B cell (primary cell): ENCODE results near the gene TCHHL1. TPM values are rescaled to one million over a fixed set of nuclear protein-coding genes. Genes with fewer than 3 reads are reported as not detected.

Experiments
- ATAC-seq: fragments of 200-7000 bp; cut with Tn5 transposase; one replicate; pipeline ENCODE4 v1.10.0; 2021; ENCODE audit warnings: low read depth, mild to moderate bottlenecking, moderate number of reproducible peaks, moderate library complexity
- CTCF ChIA-PET: fragments of 350-600 bp; sonication (Branson Sonifier 250); formaldehyde crosslinking; loops from one replicate; lab custom pipeline; 2021; ENCODE audit warnings: antibody characterized with exemption, inconsistent platforms; lab: Charles Lee
- POLR2A ChIA-PET: fragments of 350-600 bp; sonication (Branson Sonifier 250); formaldehyde crosslinking; loops from one replicate; lab custom pipeline; 2021; ENCODE audit warnings: antibody characterized with exemption; lab: Charles Lee
- DNase-seq: peaks from one replicate; pipeline ENCODE4 v3.0.0; 2013
- H2AFZ ChIP-seq: 2 replicates; pipeline ENCODE4 v1.6.1; 2012; ENCODE audit warnings: mild to moderate bottlenecking, low read depth, low read length; ENCODE audit not compliant: insufficient read depth, poor library complexity, severe bottlenecking
- H3K27ac ChIP-seq, 2 donors: 1 replicate in 1 of 2; 2 replicates in 1 of 2; pipeline ENCODE4 v1.5.1; 2012 to 2013; ENCODE audit warnings: low read length in 2 of 2, mild to moderate bottlenecking in 2 of 2, moderate library complexity in 1 of 2
- H3K27me3 ChIP-seq, 4 experiments: fragments of 200-600 bp in 1 of 4; sonication (generic) in 1 of 4; replicated peaks in 1 of 4; 1 replicate in 2 of 4; 2 replicates in 2 of 4; pipeline versions ENCODE4 v1.6.1 to v1.7.0; 2013 to 2016; ENCODE audit warnings: low read length in 3 of 4, mild to moderate bottlenecking in 2 of 4, mixed read lengths in 1 of 4, moderate library complexity in 1 of 4; ENCODE audit not compliant: insufficient read depth in 4 of 4, control insufficient read depth in 3 of 4; ENCODE audit errors: control extremely low read depth in 1 of 4
- H3K36me3 ChIP-seq, 2 experiments: replicated peaks in 1 of 2; 1 replicate in 1 of 2; 2 replicates in 1 of 2; pipeline versions ENCODE4 v1.6.1 to v1.7.1; 2013; ENCODE audit warnings: low read length in 1 of 2; ENCODE audit not compliant: insufficient read depth in 2 of 2, control insufficient read depth in 1 of 2; ENCODE audit errors: control extremely low read depth in 1 of 2, extremely low read depth in 1 of 2
- H3K4me1 ChIP-seq, 2 donors: fragments of 200-600 bp in 1 of 2; sonication (generic) in 1 of 2; 1 replicate in 1 of 2; 2 replicates in 1 of 2; pipeline versions ENCODE4 v1.5.1 to v1.6.1; 2013 to 2017; ENCODE audit warnings: low read length in 2 of 2; ENCODE audit not compliant: control insufficient read depth in 2 of 2, insufficient read depth in 2 of 2
- H3K4me2 ChIP-seq: replicated peaks from 2 replicates; pipeline ENCODE3; 2012; ENCODE audit warnings: mild to moderate bottlenecking, low read depth, low read length; ENCODE audit not compliant: poor library complexity, severe bottlenecking
- H3K4me3 ChIP-seq, 5 experiments: fragments of 200-600 bp in 1 of 5; sonication (generic) in 1 of 5; 1 replicate in 3 of 5; 2 replicates in 2 of 5; pipeline versions ENCODE4 v1.5.1 to v1.7.0; 2011 to 2016; ENCODE audit warnings: low read length in 4 of 5, mild to moderate bottlenecking in 4 of 5, low read depth in 2 of 5, control low read depth in 1 of 5, moderate library complexity in 1 of 5; ENCODE audit not compliant: insufficient read depth in 1 of 5; ENCODE audit errors: control extremely low read depth in 1 of 5, extremely low read depth in 1 of 5
- H3K79me2 ChIP-seq: fragments of 200-600 bp; sonication (generic); one replicate; pipeline ENCODE4 v1.6.0; 2016; ENCODE audit warnings: low read length; ENCODE audit not compliant: control insufficient read depth, insufficient read depth
- H3K9ac ChIP-seq: fragments of 200-600 bp; sonication (generic); 2 replicates; pipeline ENCODE4 v1.6.1; 2017; ENCODE audit warnings: mild to moderate bottlenecking, low read length, moderate library complexity
- H3K9me3 ChIP-seq, 3 donors: one replicate each; pipeline versions ENCODE4 v1.6.1 to v1.7.1; 2013; ENCODE audit warnings: low read length in 2 of 3; ENCODE audit not compliant: control insufficient read depth in 2 of 3, insufficient read depth in 1 of 3; ENCODE audit errors: control extremely low read depth in 1 of 3
- H4K20me1 ChIP-seq: 2 replicates; pipeline ENCODE4 v1.6.0; 2012; ENCODE audit warnings: mild to moderate bottlenecking, low read length; ENCODE audit not compliant: insufficient read depth, control insufficient read depth, poor library complexity, severe bottlenecking
- H3K27ac Mint-ChIP-seq: one replicate; pipeline ENCODE4 v1.8.0; 2021; ENCODE audit warnings: mixed read lengths
- H3K27me3 Mint-ChIP-seq: one replicate; pipeline ENCODE4 v1.8.0; 2021; ENCODE audit warnings: mixed read lengths
- H3K4me1 Mint-ChIP-seq: one replicate; pipeline ENCODE4 v1.8.0; 2021; ENCODE audit warnings: mixed read lengths
- H3K4me3 Mint-ChIP-seq: one replicate; pipeline ENCODE4 v1.8.0; 2021; ENCODE audit warnings: mixed read lengths
- H3K9me3 Mint-ChIP-seq: one replicate; pipeline ENCODE4 v1.8.0; 2022; ENCODE audit warnings: mixed read lengths; ENCODE audit not compliant: insufficient read depth
- CTCF ChIP-seq: fragments of 200-600 bp; IDR thresholded peaks from one replicate; pipeline ENCODE4 v1.8.0; 2022; ENCODE audit warnings: antibody characterized with exemption, mild to moderate bottlenecking
- EZH2 ChIP-seq: IDR thresholded peaks from 2 replicates; pipeline ENCODE4 v1.6.1; 2012; ENCODE audit warnings: borderline replicate concordance, low read depth, mild to moderate bottlenecking, moderate library complexity, low read length; ENCODE audit not compliant: insufficient read depth, poor library complexity, severe bottlenecking
- WGBS: methylation state at CpG from one replicate; pipeline ENCODE4 v1.1.5; 2013; ENCODE audit warnings: missing lambda C conversion rate; ENCODE audit not compliant: insufficient coverage; 5-methylcytosine and 5-hydroxymethylcytosine counted together
- intact Hi-C: fragments of 100-400 bp; cut with micrococcal nuclease; formaldehyde crosslinking; loops from one replicate; pipeline ENCODE4 v1.10.0; 2022
- polyA plus RNA-seq: library from polyadenylated mRNA; depleted of rRNA; stranded (reverse); fragments of >200 nt; gene quantifications from 2 replicates; pipeline ENCODE4 v1.2.3, GENCODE V29; 2012
- total RNA-seq, 2 donors: library from RNA; stranded (reverse); fragments of 120-200 nt in 1 of 2; gene quantifications; 1 replicate in 1 of 2; 2 replicates in 1 of 2; pipeline versions ENCODE4 v1.2.3 to v1.2.4, GENCODE V29; 2013 to 2022

The TCHHL1 gene
- total and polyA plus RNA-seq, 2 donors (not counting 1 experiment from before 2014, with no cell fraction given), result not detected

- Histone ChIP-seq H3K79me2 (no peaks in the 10 kb centered on the region), H3K4me1 (peaks cover 46 to 55% of the 10 kb centered on the region in 2 donors), H3K36me3 (no peaks in the 10 kb centered on the region), H3K4me2 (no peak overlapping the region), H3K9me3 (peaks cover 0 to 40% (median 0%) of the 10 kb centered on the region in 3 donors), H3K9ac (no peak overlapping the region), H3K27me3 (peaks cover 0 to 63% (median 54%) of the 10 kb centered on the region in 4 experiments), H3K4me3 (no peak overlapping the region), H3K27ac (no peak overlapping the region), H4K20me1 (no peaks in the 10 kb centered on the region), H2AFZ (no peak overlapping the region)
- TF ChIP-seq CTCF (no peak), EZH2 (no peak)
- CTCF ChIA-PET, result no interaction called here
- H3K4me3 Mint-ChIP-seq, result peak overlapping the region; percentile 18
- no peak overlapping the region for H3K27ac Mint-ChIP-seq
- intact Hi-C loops, result no loop called here
- POLR2A ChIA-PET, result no interaction called here
- peaks cover 6% of the 10 kb centered on the region for H3K4me1 Mint-ChIP-seq
- no peaks in the 10 kb centered on the region for H3K9me3 Mint-ChIP-seq
- peaks cover 19% of the 10 kb centered on the region for H3K27me3 Mint-ChIP-seq
- peak; percentile 25 for DNase-seq
- 11% methylated on average over 67 of the region's 67 CpGs for WGBS
- no peak for ATAC-seq
These were observed 19.4 kb upstream of the TCHHL1 start for GRCh38 chr1:152107984-152108881.
